CD14-positive monocyte (primary cell): ENCODE data around the gene ISLR2. TPM values are rescaled to one million over a fixed set of nuclear protein-coding genes. Genes with fewer than 3 reads are reported as not detected.

Experiments
- DNase-seq, 3 donors: peaks; one replicate each; pipeline ENCODE4 v3.0.0-alpha.2; 2011 to 2022
- H2AFZ ChIP-seq: 2 replicates; pipeline ENCODE4 v1.6.0; 2012; ENCODE audit warnings: mild to moderate bottlenecking, low read depth, low read length, inconsistent platforms; ENCODE audit not compliant: insufficient read depth, poor library complexity, severe bottlenecking
- H3K27ac ChIP-seq, 2 donors: 1 replicate in 1 of 2; 2 replicates in 1 of 2; pipeline ENCODE4 v1.5.1; 2012 to 2013; ENCODE audit warnings: low read length in 2 of 2, control low read depth in 1 of 2, inconsistent platforms in 1 of 2, low read depth in 1 of 2, mild to moderate bottlenecking in 1 of 2
- H3K27me3 ChIP-seq, 2 donors: one replicate each; pipeline versions ENCODE4 v1.6.0 to v1.6.1; 2011 to 2013; ENCODE audit warnings: low read length in 2 of 2; ENCODE audit not compliant: control insufficient read depth in 2 of 2, insufficient read depth in 2 of 2
- H3K36me3 ChIP-seq, 2 donors: replicated peaks in 1 of 2; 1 replicate in 1 of 2; 2 replicates in 1 of 2; pipeline versions ENCODE4 v1.5.1 to v1.6.1; 2012 to 2013; ENCODE audit warnings: low read length in 2 of 2, control low read depth in 1 of 2, inconsistent platforms in 1 of 2, mild to moderate bottlenecking in 1 of 2; ENCODE audit not compliant: insufficient read depth in 2 of 2, control insufficient read depth in 1 of 2
- H3K4me1 ChIP-seq, 2 donors: 1 replicate in 1 of 2; 2 replicates in 1 of 2; pipeline versions ENCODE4 v1.5.1 to v1.6.1; 2012 to 2013; ENCODE audit warnings: low read length in 2 of 2, control low read depth in 1 of 2, inconsistent platforms in 1 of 2, mild to moderate bottlenecking in 1 of 2, moderate library complexity in 1 of 2; ENCODE audit not compliant: insufficient read depth in 2 of 2, control insufficient read depth in 1 of 2
- H3K4me2 ChIP-seq: replicated peaks from 2 replicates; pipeline ENCODE3; 2012; ENCODE audit warnings: low read length, moderate library complexity, mild to moderate bottlenecking; ENCODE audit not compliant: poor library complexity, severe bottlenecking; ENCODE audit errors: extremely low read depth
- H3K4me3 ChIP-seq, 3 experiments: fragments of 200-600 bp in 1 of 3; sonication (generic) in 1 of 3; replicated peaks in 1 of 3; 1 replicate in 2 of 3; 2 replicates in 1 of 3; pipeline ENCODE4 v1.5.1; 2011 to 2013; ENCODE audit warnings: low read length in 3 of 3, mild to moderate bottlenecking in 3 of 3, control low read depth in 2 of 3, low read depth in 2 of 3, inconsistent platforms in 1 of 3, moderate library complexity in 1 of 3
- H3K79me2 ChIP-seq: 2 replicates; pipeline ENCODE4 v1.6.0; 2012; ENCODE audit warnings: mild to moderate bottlenecking, control low read depth, inconsistent platforms, low read length, moderate library complexity; ENCODE audit not compliant: insufficient read depth
- H3K9ac ChIP-seq: 2 replicates; pipeline ENCODE4 v1.6.0; 2017; ENCODE audit warnings: low read length, mild to moderate bottlenecking; ENCODE audit not compliant: insufficient read depth, poor library complexity, severe bottlenecking
- H3K9me3 ChIP-seq, 2 donors: replicated peaks in 1 of 2; 1 replicate in 1 of 2; 2 replicates in 1 of 2; pipeline versions ENCODE4 v1.5.1 to v1.6.1; 2012 to 2013; ENCODE audit warnings: low read length in 2 of 2, control low read depth in 1 of 2; ENCODE audit not compliant: control insufficient read depth in 1 of 2, insufficient read depth in 1 of 2
- H4K20me1 ChIP-seq: 2 replicates; pipeline ENCODE4 v1.6.0; 2012; ENCODE audit warnings: mild to moderate bottlenecking, low read length, control low read depth, moderate library complexity; ENCODE audit not compliant: insufficient read depth
- H3K27ac Mint-ChIP-seq, 7 donors: one replicate each; pipeline ENCODE4 v1.8.0; 2020; ENCODE audit warnings: mild to moderate bottlenecking in 7 of 7, mixed read lengths in 7 of 7, moderate library complexity in 6 of 7, inconsistent platforms in 2 of 7
- H3K27me3 Mint-ChIP-seq, 3 donors: one replicate each; pipeline ENCODE4 v1.8.0; 2021 to 2022; ENCODE audit warnings: low read depth in 3 of 3, mild to moderate bottlenecking in 3 of 3, mixed read lengths in 3 of 3, moderate library complexity in 3 of 3, inconsistent platforms in 1 of 3
- H3K36me3 Mint-ChIP-seq, 2 donors: one replicate each; pipeline ENCODE4 v1.8.0; 2020; ENCODE audit warnings: mixed read lengths in 2 of 2, inconsistent platforms in 1 of 2, mild to moderate bottlenecking in 1 of 2
- H3K4me1 Mint-ChIP-seq: one replicate; pipeline ENCODE4 v1.8.0; 2020; ENCODE audit warnings: mild to moderate bottlenecking, mixed read lengths
- H3K4me3 Mint-ChIP-seq, 2 donors: one replicate each; pipeline ENCODE4 v1.8.0; 2020; ENCODE audit warnings: mild to moderate bottlenecking in 2 of 2, mixed read lengths in 2 of 2, moderate library complexity in 1 of 2
- H3K9me3 Mint-ChIP-seq, 7 donors: one replicate each; pipeline ENCODE4 v1.8.0; 2020 to 2022; ENCODE audit warnings: mixed read lengths in 7 of 7, mild to moderate bottlenecking in 6 of 7, moderate library complexity in 6 of 7, inconsistent platforms in 2 of 7
- WGBS: methylation state at CpG from one replicate; pipeline ENCODE4 v1.1.5; 2013; ENCODE audit warnings: missing lambda C conversion rate; ENCODE audit not compliant: insufficient coverage; 5-methylcytosine and 5-hydroxymethylcytosine counted together
- intact Hi-C, 2 donors: fragments of 100-400 bp; cut with micrococcal nuclease; formaldehyde crosslinking; loops; one replicate each; pipeline versions ENCODE4 v1.15.0 to v1.15.1; 2023
- polyA plus RNA-seq, 3 donors: library from polyadenylated mRNA; depleted of rRNA in 1 of 3; unstranded in 2 of 3; stranded (reverse) in 1 of 3; fragments of 300-500 nt in 2 of 3; fragments of >200 nt in 1 of 3; fragmentation: Illumina TruSeq in 2 of 3; gene quantifications; 1 replicate in 2 of 3; 2 replicates in 1 of 3; pipeline ENCODE4 v1.2.3, GENCODE V29; 2012 to 2021
- TF ChIP-seq, protein P1 (sequence below): fragments of 200-600 bp; IDR thresholded peaks from one replicate; pipeline ENCODE4 v1.8.0; 2022; ENCODE audit warnings: antibody characterized with exemption, mild to moderate bottlenecking

The ISLR2 gene
- polyA plus RNA-seq, 3 donors: not detected

DNA sequence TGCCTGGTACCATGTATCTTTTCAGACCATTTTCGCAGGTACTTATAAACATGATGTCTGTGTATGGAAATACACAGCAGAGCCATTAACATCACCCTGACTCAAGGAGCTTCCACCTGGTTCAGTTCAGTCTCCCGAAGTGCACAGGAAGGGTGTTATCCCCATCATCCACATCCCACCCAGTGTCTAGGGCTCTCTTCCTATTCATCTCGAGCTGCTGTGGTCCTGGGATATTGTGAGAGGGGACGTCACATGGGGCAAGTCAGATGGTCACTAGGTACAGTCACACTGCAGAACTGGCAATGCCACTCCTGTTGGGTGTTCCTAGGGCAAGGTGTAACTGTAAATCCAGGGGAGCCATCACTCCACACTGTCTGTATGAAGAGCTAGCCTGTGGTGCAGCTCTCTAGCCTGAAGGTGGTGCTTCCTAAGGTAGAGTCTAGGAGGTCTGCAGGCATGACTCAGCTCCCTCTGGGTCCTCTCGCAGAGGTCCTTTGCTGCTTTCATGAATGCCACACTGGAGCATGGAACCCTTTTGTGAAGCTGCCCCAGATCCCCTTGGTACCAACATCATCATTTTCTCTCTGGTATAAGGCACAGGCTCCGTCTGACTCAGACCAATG lies 13.9 kb downstream of the ISLR2 start:
- Histone ChIP-seq H3K9me3 (no peaks in the 10 kb centered on the region), H2AFZ (no peak overlapping the region), H3K27me3 (peaks cover 31 to 50% of the 10 kb centered on the region in 2 donors), H3K4me2 (no peak overlapping the region), H3K36me3 (no peaks in the 10 kb centered on the region), H3K9ac (no peak overlapping the region), H3K4me1 (no peaks in the 10 kb centered on the region), H3K4me3 (no peak overlapping the region), H4K20me1 (no peaks in the 10 kb centered on the region), H3K27ac (no peak overlapping the region), H3K79me2 (no peaks in the 10 kb centered on the region)
- Mint-ChIP-seq H3K4me3 (no peak overlapping the region), H3K36me3 (no peaks in the 10 kb centered on the region), H3K9me3 (peaks cover 0 to 1% (median 0%) of the 10 kb centered on the region in 7 donors), H3K27me3 (peaks cover 37 to 73% (median 45%) of the 10 kb centered on the region in 3 donors), H3K4me1 (no peaks in the 10 kb centered on the region), H3K27ac (no peak overlapping the region)
- no peak for DNase-seq
- TF ChIP-seq, protein P1, sequence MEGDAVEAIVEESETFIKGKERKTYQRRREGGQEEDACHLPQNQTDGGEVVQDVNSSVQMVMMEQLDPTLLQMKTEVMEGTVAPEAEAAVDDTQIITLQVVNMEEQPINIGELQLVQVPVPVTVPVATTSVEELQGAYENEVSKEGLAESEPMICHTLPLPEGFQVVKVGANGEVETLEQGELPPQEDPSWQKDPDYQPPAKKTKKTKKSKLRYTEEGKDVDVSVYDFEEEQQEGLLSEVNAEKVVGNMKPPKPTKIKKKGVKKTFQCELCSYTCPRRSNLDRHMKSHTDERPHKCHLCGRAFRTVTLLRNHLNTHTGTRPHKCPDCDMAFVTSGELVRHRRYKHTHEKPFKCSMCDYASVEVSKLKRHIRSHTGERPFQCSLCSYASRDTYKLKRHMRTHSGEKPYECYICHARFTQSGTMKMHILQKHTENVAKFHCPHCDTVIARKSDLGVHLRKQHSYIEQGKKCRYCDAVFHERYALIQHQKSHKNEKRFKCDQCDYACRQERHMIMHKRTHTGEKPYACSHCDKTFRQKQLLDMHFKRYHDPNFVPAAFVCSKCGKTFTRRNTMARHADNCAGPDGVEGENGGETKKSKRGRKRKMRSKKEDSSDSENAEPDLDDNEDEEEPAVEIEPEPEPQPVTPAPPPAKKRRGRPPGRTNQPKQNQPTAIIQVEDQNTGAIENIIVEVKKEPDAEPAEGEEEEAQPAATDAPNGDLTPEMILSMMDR: no peak
- WGBS: 43% methylated on average over 1 of the region's 6 CpGs
- intact Hi-C loops: loop anchor here in 1 of 2 donors (10.0 kb wide), 1 partner anchor 169 kb away; no protein-coding TSS in a partner anchor

DNA sequence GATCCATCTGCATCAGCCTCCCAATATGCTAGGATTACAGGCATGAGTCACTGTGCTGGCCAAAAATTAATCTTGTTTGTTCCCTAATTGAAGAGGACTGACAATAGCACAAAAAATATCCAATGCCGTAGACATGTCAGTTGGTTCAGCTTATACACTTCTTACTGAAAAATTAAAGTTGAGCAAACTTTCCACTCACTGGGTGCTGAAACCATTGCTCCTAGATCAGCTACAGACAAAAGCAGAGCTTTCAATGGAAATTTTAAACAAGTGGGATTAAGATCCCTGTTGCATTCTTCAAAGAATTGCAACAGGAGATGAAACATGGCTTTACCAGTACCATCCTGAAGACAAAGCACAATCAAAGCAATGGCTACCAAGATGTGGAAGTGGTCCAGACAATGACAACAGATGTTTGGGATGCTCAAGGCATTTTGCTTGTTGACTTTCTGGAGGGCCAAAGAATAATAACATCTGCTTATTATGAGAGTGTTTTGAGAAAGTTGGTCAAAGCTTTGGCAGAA lies 16.0 kb downstream of the ISLR2 start:
- H3K4me2 ChIP-seq: no peak overlapping the region
- Mint-ChIP-seq H3K36me3 (no peaks in the 10 kb centered on the region), H3K27me3 (peaks cover 29 to 66% (median 42%) of the 10 kb centered on the region in 3 donors), H3K27ac (no peak overlapping the region), H3K4me3 (peak overlapping the region in 1 of 2 donors; percentile 30), H3K4me1 (no peaks in the 10 kb centered on the region), H3K9me3 (peaks cover 0 to 1% (median 0%) of the 10 kb centered on the region in 7 donors)
- H3K79me2 ChIP-seq: no peaks in the 10 kb centered on the region
- H3K27ac ChIP-seq: no peak overlapping the region
- TF ChIP-seq, protein P1: no peak
- no peaks in the 10 kb centered on the region for H3K36me3 ChIP-seq
- no peak for DNase-seq
- WGBS: no CpG with 5 or more reads among the region's 1 CpG
- intact Hi-C loops: loop anchor here in 1 of 2 donors (10.0 kb wide), 1 partner anchor 172 kb away; no protein-coding TSS in a partner anchor
- H3K4me1 ChIP-seq: no peaks in the 10 kb centered on the region
- H3K4me3 ChIP-seq: no peak overlapping the region
- H3K9me3 ChIP-seq: no peaks in the 10 kb centered on the region
- H2AFZ ChIP-seq: no peak overlapping the region
- peaks cover 20 to 31% of the 10 kb centered on the region in 2 donors for H3K27me3 ChIP-seq
- H4K20me1 ChIP-seq: no peaks in the 10 kb centered on the region
- no peak overlapping the region for H3K9ac ChIP-seq
